HG02798 (cell line): Measurements from ENCODE around the gene NR2C2AP.
"Not testable (repeated sequence)": the region's sequence is repeated elsewhere in the genome, so short reads cannot be mapped to it uniquely, and the experiment has no call there.

Experiments
- ATAC-seq: cut with Tn5 transposase; IDR thresholded peaks from one replicate; pipeline ENCODE4 v1.9.1; 2021; ENCODE audit warnings: mild to moderate bottlenecking; ENCODE audit not compliant: unreplicated experiment, poor library complexity

The NR2C2AP gene, protein sequence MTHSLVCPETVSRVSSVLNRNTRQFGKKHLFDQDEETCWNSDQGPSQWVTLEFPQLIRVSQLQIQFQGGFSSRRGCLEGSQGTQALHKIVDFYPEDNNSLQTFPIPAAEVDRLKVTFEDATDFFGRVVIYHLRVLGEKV

DNA sequence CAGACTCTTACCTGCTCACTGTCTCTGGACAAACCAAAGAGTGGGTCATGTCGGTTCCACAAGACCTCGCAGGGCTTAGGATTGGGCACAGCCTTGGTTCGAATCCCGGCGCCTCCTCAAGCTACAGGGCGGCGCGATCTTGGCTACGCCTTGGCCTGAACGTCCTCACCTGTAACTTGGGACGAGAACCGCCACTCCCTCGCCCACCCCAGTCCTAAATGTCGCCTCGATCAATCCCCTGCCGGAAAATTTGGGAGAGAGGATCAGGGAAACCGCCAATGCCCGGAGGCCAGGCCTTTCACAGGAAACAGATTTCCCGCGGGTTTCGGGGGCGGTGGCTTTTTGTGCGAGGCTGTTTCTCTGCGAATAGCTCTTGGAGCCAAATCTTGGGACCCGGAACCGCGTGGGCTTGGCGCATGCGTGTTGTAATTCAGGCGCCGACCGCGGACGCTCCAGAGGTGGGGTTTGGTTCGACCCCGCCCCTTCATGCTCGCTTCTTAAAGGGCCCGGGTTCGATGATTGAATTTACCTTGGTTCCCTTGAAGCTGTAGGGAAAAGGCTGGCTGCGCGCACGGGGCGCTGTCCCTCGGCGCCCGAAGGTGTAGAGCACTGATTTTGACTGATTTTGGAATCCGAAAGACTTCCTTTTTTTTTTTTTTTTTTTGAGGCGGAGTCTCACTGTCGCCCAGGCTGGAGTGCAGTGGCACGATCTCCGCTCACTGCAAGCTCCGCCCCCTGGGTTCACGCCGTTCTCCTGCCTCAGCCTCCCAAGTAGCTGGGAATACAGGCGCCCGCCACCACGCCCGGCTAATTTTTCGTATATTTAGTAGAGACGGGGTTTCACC is at the start of gene NR2C2AP:
NR2C2AP (minus strand) TSS at position 403 of the 845 bp plus-strand sequence; CDS start at position 49, 354 bp downstream.
- peak; percentile 86 for ATAC-seq

DNA sequence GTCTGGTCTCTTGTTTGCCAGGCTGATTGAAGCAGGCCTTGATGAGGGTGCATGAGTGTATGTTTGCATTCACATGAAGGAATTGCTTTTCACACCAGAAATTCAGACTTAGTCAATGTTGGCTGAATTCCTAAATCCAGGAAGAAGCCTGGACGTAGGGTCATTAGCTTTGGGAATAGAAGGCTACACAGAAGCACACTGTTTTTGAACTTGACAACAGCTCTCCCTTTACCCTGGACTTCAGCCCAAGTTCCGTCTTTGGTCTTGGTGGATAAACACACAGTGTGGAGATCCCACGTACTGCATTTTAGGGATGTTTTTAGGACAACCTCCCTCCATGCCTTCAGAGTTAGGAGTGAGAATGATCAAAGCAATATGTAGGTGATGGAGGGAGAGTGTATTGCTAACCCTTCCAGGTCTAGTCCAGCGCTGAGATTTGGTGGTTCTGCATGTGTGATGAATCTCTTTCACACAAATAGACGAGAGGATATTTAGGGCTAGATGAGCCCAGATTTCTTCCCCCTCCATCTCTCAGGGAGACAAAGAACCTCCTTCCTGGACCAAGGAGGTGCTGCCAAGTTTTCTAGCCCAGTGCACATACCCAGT is 47.1 kb upstream of the NR2C2AP start:
- ATAC-seq: no peak

DNA sequence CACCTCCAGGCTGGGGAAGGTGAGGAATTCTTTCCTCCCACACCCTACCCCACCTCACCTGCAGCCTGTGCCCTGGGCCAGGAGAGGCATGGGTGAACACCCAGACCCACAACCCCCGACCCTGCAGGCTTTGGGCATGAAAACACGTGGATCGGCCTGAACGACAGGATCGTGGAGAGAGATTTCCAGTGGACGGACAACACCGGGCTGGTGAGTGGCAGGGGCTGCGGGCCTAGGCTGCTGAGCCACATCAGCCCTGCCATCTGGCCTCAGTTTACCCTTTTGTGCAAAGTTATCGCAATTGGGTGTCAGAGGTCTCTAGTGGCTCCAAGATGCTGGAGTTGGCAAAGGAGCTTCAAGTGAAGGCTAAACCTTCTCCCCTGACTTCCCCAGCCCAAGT is 37.3 kb upstream of the NR2C2AP start:
- ATAC-seq: no peak

DNA sequence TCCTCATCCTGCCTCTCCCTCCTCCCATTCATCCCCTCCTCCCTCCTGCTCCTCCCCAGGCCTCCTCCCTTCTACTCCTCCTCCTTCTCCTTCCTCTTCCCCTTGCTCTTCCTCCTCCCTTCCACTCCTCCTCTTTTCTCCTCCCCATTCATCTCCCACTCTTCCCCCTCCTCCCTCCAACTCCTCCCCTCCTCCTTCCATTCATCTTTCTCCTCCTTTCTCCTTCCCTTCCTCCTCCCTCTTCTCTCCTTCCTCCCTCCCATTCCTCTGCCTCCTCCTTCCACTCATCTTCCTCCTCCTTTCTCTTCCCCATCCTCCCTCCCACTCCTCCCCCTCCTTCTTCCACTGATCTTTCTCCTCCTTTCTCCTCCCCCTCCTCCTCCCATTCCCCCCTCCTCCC is 36.5 kb upstream of the NR2C2AP start:
- no peak for ATAC-seq

DNA sequence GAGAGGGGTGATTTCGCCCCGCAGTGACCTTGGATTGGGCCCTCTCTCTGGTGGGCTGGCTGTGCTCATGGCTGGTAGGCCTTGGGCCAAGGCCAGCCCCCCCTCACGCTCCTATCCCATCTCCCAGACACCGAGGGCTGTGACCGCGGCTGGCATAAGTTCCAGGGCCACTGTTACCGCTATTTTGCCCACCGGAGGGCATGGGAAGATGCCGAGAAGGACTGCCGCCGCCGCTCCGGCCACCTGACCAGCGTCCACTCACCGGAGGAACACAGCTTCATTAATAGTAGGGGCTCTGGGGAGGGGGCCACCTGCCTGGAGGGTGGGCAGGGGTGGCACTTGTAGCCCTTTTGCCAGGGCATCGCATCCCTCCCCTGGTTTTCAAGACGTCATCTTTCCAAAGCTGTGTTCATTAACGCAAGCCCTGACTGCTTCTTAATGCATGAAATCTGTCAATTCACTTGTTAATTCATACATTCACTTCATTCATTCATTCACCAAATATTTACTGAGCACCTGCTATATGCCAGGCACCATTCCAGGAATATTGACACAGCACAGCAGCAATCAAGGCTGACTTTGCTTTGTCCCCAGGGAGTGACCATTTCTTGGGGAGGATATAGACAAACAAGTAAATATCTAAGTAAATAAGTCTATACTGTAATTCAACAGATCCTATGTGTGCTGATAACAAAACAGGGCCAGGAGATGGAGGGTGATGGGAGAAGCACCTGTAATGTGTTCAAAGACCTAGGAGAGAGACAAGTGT is 35.1 kb upstream of the NR2C2AP start:
- ATAC-seq: no peak

DNA sequence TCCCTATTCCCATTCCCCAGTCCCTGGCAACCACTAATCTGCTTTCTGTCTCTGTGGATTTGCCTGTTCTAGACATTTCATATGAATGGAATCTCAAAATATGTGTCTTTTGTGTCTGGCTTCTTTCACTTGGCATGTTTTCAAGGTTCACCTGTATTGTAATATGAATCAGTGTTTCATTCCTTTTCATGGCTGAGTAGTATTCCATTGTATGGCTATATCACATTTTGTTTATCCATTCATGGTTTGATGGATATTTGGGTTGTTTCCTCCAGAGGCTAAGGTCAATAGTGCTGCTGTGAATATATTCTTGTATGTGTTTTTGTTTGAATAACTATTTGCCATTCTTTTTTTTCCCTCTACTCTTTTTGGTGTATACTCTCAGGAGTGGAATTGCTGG is 33.0 kb upstream of the NR2C2AP start:
- ATAC-seq: no peak

DNA sequence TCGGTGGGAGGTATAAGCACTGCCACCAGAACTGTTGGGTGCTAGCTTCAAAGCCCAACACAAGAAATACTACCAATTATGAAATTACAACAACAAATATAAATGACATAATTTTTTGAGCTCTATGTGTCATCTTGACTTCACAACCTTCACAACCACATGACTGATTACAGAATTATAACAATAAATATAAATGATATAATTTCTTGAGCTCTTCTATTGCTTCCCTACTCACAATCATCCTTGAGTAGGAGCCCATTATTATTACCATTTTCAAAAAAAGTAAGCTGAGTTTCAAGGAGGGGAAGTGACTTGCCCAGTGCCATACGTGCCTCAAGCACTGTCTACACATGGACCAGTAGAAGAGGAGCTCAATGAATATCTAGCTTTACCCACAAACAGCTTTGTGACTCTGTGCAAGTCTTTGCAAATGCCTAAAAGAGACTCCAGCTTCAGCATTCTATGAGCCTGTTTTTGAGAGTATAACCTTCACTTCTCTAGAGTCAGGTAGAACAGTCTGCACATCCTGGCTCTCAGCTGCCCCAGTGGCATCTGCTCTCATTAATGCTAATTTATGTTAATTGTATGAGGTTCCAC is 31.1 kb upstream of the NR2C2AP start:
- no peak for ATAC-seq

DNA sequence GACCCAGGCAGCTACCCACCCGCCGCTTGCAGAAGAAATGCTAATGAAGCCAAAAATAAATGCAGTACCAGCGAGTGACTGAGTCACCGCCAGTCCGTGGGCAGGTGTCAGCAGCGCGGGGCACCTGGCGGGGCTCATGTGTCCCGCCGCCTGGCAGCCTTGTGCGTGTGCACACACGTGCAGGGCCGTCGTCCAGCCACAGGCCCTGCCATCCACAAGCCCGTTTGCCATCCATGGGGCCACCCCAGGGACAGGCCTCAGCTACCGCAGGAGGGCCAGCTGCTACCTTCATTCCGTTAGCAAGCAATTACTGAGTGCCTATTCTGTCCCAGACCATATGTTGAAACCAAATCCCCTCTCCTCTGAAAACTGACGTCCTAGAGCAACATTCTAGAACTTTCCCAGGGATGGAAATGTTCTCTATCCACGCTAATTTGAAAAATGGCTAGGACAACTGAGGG is 29.1 kb upstream of the NR2C2AP start:
- no peak for ATAC-seq

DNA sequence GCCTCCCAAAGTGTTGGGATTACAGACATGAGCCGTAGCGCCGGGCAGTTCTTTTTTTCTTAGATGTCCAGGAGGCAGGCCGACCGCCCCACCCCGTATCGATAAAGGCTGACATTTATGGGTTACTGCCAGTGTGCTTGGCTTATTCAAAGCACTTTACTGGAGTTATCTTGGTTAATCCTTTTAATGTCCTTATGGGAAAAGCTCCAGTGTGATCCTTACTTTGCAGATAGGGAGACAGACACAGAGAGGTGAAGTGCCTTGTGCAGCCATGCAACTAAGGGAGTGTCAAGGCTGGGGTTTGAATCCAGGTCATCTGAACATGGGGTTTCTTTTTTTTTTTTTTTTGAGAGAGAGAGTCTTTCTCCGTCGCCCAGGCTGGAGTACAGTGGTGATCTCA is 27.8 kb upstream of the NR2C2AP start:
- ATAC-seq: no peak

DNA sequence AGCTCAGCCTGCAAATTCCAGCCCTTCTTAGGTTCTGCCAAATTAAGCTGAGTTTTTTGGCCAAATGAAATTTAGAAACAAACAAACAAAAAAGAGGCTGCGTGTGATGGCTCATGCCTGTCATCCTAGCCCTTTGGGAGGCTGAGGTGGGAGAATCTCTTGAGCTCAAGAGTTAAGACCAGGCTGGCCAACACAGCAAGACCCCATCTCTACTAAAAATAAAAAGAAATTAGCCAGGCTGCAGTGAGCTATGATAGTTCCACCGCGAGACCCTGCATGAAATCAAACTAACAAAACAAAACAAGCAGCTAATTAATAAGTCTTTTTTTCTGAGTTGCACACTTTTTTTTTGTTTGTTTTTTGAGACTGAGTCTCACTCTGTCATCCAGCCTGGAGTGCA is 26.5 kb upstream of the NR2C2AP start:
- no peak for ATAC-seq

DNA sequence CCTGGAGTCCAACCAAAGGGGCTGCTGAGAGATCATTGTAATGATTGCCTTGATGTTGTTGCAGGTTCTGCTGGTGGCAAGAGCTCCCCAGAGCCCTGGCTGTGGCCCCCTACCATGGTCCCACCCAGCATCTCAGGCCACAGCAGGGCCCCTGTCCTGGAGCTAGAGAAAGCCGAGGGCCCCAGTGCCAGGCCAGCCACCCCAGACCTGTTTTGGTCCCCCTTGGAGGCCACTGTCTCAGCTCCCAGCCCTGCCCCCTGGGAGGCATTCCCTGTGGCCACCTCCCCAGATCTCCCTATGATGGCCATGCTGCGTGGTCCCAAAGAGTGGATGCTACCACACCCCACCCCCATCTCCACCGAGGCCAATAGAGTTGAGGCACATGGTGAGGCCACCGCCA is 24.0 kb upstream of the NR2C2AP start:
- ATAC-seq: no peak

DNA sequence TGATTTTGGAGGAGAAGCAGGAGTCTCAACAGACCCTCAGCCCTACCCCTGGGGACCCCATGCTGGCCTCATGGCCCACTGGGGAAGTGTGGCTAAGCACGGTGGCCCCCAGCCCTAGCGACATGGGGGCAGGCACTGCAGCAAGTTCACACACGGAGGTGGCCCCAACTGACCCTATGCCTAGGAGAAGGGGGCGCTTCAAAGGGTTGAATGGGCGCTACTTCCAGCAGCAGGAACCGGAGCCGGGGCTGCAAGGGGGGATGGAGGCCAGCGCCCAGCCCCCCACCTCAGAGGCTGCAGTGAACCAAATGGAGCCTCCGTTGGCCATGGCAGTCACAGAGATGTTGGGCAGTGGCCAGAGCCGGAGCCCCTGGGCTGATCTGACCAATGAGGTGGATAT is 23.4 kb upstream of the NR2C2AP start:
- no peak for ATAC-seq

DNA sequence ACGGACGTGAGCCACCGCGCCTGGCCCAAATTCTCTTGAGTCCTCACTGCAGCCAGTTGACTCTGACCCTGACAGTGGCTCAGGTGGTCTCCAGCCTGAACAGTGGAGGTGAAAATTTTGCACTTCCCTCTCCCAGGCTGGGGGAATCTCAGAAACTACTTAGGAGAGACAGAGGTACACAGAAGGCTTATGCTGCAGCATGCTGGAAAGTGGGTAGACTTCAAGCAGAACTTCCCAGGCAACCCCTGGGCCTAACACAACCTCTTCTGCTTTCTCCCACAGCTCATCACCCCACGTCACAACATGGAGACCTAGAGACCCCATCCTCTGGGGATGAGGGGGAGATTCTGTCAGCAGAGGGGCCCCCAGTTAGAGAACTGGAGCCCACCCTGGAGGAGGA is 23.0 kb upstream of the NR2C2AP start:
- no peak for ATAC-seq

DNA sequence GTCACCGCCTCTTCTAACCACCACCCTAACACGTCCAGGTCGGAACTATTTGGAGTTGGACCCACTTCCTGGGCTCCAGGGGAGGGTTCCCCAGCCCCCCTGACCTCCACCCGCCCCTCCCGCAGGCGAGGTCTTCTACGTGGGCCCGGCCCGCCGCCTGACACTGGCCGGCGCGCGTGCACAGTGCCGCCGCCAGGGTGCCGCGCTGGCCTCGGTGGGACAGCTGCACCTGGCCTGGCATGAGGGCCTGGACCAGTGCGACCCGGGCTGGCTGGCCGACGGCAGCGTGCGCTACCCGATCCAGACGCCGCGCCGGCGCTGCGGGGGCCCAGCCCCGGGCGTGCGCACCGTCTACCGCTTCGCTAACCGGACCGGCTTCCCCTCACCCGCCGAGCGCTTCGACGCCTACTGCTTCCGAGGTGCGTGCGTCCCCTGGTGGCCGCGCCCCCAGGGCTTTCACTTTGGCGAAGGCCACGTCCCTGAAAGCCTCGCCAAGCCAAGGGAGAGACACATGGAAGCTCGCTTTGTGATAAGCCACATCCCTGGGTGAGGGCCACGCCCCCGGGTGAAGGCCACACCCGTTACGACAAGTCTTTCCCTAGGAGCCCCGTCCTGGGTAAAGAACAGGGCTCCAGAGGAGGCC is 21.8 kb upstream of the NR2C2AP start:
- no peak for ATAC-seq

DNA sequence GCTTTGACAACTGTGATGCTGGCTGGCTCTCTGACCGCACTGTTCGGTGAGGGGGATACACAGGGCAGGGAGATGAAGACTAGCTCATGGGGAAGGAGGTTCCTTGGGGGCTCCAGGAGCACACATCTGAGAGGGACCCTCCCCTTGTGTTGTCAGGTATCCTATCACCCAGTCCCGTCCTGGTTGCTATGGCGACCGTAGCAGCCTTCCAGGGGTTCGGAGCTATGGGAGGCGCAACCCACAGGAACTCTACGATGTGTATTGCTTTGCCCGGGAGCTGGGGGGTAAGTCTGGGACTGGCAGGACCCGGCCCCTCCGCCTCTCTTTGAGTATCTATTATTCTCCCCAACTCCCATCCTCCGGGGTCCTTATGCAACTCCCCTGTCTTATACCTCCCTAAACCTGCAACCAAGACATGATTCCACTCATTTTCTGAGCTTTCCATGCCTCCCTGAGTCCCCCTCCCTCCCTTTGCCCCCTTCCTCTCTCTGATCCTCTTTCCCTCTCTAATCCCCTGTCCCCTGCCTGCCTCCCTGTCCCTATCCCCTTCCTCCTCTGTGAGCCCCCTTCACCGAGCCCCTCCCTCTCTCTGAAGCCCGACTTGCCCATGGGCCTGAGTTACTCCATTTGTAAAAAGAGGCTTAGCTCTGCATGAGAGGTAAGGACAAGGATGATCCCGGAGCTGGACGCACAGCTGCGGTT is 21.1 kb upstream of the NR2C2AP start:
- no peak for ATAC-seq

DNA sequence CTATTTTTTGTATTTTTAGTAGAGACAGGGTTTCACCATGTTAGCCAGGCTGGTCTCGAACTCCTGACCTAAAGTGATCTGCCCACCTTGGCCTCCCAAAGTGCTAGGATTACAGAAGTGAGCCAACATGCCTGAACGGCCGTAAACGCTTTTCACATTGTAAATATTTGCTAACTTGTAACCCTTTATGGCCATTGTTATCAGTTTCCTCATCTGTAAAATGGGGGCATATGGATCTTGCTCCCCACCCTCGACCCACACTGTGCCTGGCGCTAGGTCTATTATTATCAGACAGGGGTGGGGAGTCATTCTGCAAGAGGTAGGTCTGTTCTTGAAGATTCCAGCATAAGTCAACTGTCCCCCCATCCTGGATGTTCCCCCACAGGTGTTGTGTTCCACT is 20.4 kb upstream of the NR2C2AP start:
- no peak for ATAC-seq

DNA sequence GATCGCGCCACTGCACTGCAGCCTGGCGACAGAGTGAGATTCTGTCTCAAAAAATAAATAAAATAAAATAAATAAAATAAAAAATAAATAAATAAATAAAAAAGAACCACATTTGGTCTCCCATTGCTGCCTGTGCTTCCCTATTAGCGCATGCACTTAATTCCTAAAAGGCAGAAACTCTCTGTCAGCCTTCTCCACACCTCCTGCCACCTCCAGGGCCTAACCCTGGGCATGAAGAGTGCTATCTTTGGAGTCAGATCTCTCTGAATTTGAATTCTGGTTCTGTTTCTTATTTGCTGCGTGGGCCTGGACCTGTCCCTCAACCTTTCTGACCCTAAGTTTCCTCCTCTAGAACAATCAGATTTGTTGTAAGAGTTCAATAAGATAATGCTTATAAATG is 19.8 kb upstream of the NR2C2AP start:
- ATAC-seq: no peak

DNA sequence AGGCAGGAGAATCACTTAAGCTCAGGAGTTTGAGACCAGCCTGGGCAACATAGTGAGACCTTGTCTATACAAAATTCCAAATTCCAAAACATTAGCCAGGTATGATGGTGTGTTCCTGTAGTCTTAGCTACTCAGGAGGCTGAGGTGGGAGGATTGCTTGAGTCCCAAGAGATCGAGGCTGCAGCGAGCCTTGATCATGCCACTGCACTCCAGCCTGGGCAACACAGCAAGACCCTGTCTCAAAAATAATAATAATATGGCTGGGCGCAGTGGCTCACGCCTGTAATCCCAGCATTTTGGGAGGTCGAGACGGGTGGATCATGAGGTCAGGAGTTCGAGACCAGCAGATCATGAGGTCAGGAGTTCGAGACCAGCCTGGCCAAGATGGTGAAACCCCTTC is 17.8 kb upstream of the NR2C2AP start:
- not testable (repeated sequence) for ATAC-seq

DNA sequence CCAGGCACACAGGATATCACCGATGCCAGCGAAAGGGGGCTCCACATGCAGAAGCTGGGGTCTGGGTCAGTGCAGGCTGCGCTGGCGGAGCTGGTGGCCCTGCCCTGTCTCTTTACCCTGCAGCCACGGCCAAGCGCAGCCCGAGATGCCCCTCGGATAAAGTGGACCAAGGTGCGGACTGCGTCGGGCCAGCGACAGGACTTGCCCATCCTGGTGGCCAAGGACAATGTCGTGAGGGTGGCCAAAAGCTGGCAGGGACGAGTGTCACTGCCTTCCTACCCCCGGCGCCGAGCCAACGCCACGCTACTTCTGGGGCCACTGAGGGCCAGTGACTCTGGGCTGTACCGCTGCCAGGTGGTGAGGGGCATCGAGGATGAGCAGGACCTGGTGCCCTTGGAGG is 15.7 kb upstream of the NR2C2AP start:
- no peak for ATAC-seq
